Heart right ventricle (tissue), 16 donors: ENCODE results near the gene GRAP2. TPM values are rescaled to one million over a fixed set of nuclear protein-coding genes. Genes with fewer than 3 reads are reported as not detected.

Experiments
- ATAC-seq, 8 donors: fragments of 200-7000 bp; cut with Tn5 transposase; one replicate each; pipeline ENCODE4 v1.9.1; 2020; ENCODE audit warnings: mild to moderate bottlenecking in 8 of 8, moderate library complexity in 8 of 8, moderate number of reproducible peaks in 1 of 8
- DNase-seq, 2 donors: peaks; one replicate each; pipeline ENCODE4 v3.0.0-alpha.2; 2020
- H3K27ac ChIP-seq, 10 donors: fragments of 200-600 bp; sonication (generic) in 2 of 10; one replicate each; pipeline versions ENCODE4 v1.5.0 to v1.8.0; 2020 to 2022; ENCODE audit warnings: mild to moderate bottlenecking in 3 of 10
- H3K27me3 ChIP-seq, 7 donors: fragments of 200-600 bp; one replicate each; pipeline ENCODE4 v1.8.0; 2021 to 2022; ENCODE audit warnings: mild to moderate bottlenecking in 2 of 7
- H3K36me3 ChIP-seq, 9 donors: fragments of 200-600 bp; sonication (generic) in 1 of 9; one replicate each; pipeline versions ENCODE4 v1.5.0 to v1.8.0; 2020 to 2022; ENCODE audit warnings: mild to moderate bottlenecking in 2 of 9
- H3K4me1 ChIP-seq, 9 donors: fragments of 200-600 bp; sonication (generic) in 1 of 9; one replicate each; pipeline versions ENCODE4 v1.5.0 to v1.8.0; 2020 to 2022; ENCODE audit warnings: mild to moderate bottlenecking in 4 of 9
- H3K4me3 ChIP-seq, 10 donors: fragments of 200-600 bp; sonication (generic) in 2 of 10; one replicate each; pipeline versions ENCODE4 v1.5.0 to v1.8.0; 2020 to 2022; ENCODE audit warnings: mild to moderate bottlenecking in 7 of 10, moderate library complexity in 2 of 10
- H3K9me3 ChIP-seq, 11 donors: fragments of 200-600 bp in 10 of 11; sonication (generic) in 2 of 11; one replicate each; pipeline versions ENCODE4 v1.5.0 to v1.8.0; 2013 to 2022; ENCODE audit warnings: mild to moderate bottlenecking in 2 of 11, control low read depth in 1 of 11, moderate library complexity in 1 of 11
- CTCF ChIP-seq, 9 donors: fragments of 200-600 bp; sonication (generic) in 2 of 9; IDR thresholded peaks; one replicate each; pipeline versions ENCODE4 v1.5.0 to v1.8.0; 2021 to 2022; ENCODE audit warnings: antibody characterized with exemption in 9 of 9, mild to moderate bottlenecking in 5 of 9, moderate library complexity in 1 of 9
- WGBS, 2 donors: extraction: QIAGEN DNeasy Blood & Tissue Kit; methylation state at CpG; one replicate each; pipeline ENCODE4 v1.1.7; 2013; ENCODE audit warnings: inconsistent platforms in 1 of 2; 5-methylcytosine and 5-hydroxymethylcytosine counted together
- intact Hi-C, 10 donors: fragments of 100-400 bp; cut with DNase I; formaldehyde crosslinking; loops; one replicate each; pipeline versions ENCODE4 v1.11.1 to v1.14.2; 2022
- polyA plus RNA-seq, 2 donors: library from polyadenylated mRNA; stranded (reverse); fragments of 200-250 nt; gene quantifications; one replicate each; pipeline ENCODE4 v1.2.3, GENCODE V29; 2013
- total RNA-seq, 10 donors: library from RNA; stranded (reverse); fragmentation: NEBNext Ultra II Directional in 3 of 10; extraction: Animal tissue kit (Norgen Biotek cat#: 25700) in 3 of 10; gene quantifications; one replicate each; pipeline versions ENCODE4 v1.2.1 to v1.2.4, GENCODE V29; 2021 to 2023
- donor health status: Arrhythmogenic right ventricular cardiomyopathy.
- donor health status: ischemic (EF 13 %, LVEDD 7.1; RV severe dilation, severe dysfunction).
- donor health status: healthy with polysubstance abuse.
- donor health status: DM: no; HTN: yes; CAD: no.
- donor health status: DM: no; HTN: no; CAD: no.
- donor health status: ischemic (EF 25% LVEDD 6.9; RV normal size, moderate dysfunction).
- donor health status: ischemic (EF 25% LVEDD 5.7; RV mildly dilated, moderate dysfunction).
- donor health status: healthy.
- donor health status: DM: yes; HTN: yes; CAD: no.
- donor health status: Ischemic cardiomyopathy.
- donor health status: ischemic (EF 35%, LVEDD 5.7; RV mildly dilated, moderate dysfunction).
- donor health status: nonischemic (EF 11% LVEDD 7.7; RV severe dilation, severe dysfunction).
- donor health status: DM: yes; HTN: yes; CAD: no.
- donor health status: PGD.
- donor health status: ischemic (EF 29% LVEDD 5.4; RV normal size, mild dysfunction).
- donor health status: nonischemic (EF 23%, LVEDD 6.1; RV moderate dilation, normal function).

The GRAP2 gene
- total and polyA plus RNA-seq, 12 donors: 0.19 to 5.6 (median 0.60) TPM

- WGBS, 2 donors: 68% methylated on average over 4 of the region's 4 CpGs
- Histone ChIP-seq H3K27ac (no peak overlapping the region), H3K9me3 (no peaks in the 10 kb centered on the region), H3K4me3 (no peak overlapping the region), H3K36me3 (no peaks in the 10 kb centered on the region), H3K4me1 (peaks cover 0 to 14% (median 0%) of the 10 kb centered on the region in 9 donors), H3K27me3 (peaks cover 0 to 60% (median 29%) of the 10 kb centered on the region in 7 donors)
- ATAC-seq: no peak
- no peak for DNase-seq
- intact Hi-C loops: no loop called here
- TF ChIP-seq CTCF (IDR thresholded peaks at IDR 0.05): no peak
Observed at GRCh38 chr22:39915295-39915726, 14.4 kb downstream of the GRAP2 start.

- no peak for DNase-seq
- peaks cover 0 to 14% (median 0%) of the 10 kb centered on the region in 9 donors for H3K4me1 ChIP-seq
- H3K4me3 ChIP-seq: no peak overlapping the region
- ATAC-seq: no peak
- H3K9me3 ChIP-seq: no peaks in the 10 kb centered on the region
- peaks cover 0 to 53% (median 25%) of the 10 kb centered on the region in 7 donors for H3K27me3 ChIP-seq
- no peaks in the 10 kb centered on the region for H3K36me3 ChIP-seq
- intact Hi-C loops: no loop called here
- H3K27ac ChIP-seq: no peak overlapping the region
- 77 to 84% methylated on average over 3 of the region's 3 CpGs for WGBS, 2 donors
- no peak for TF ChIP-seq CTCF (IDR thresholded peaks at IDR 0.05)
Observed at GRCh38 chr22:39916496-39916895, 15.6 kb downstream of the GRAP2 start.

- 67 to 74% methylated on average over 5 of the region's 5 CpGs for WGBS, 2 donors
- H3K36me3 ChIP-seq: no peaks in the 10 kb centered on the region
- H3K27me3 ChIP-seq: peaks cover 0 to 46% (median 18%) of the 10 kb centered on the region in 7 donors
- no peak overlapping the region for H3K4me3 ChIP-seq
- no peak for DNase-seq
- H3K9me3 ChIP-seq: no peaks in the 10 kb centered on the region
- H3K27ac ChIP-seq: peak overlapping the region in 1 of 10 donors; percentile 42
- intact Hi-C loops: no loop called here
- H3K4me1 ChIP-seq: peaks cover 0 to 14% (median 0%) of the 10 kb centered on the region in 9 donors
- no peak for TF ChIP-seq CTCF (IDR thresholded peaks at IDR 0.05)
- no peak for ATAC-seq
Observed at GRCh38 chr22:39917197-39917643, 16.3 kb downstream of the GRAP2 start.

GRCh38 chr22:39917776-39918495 is 17.1 kb downstream of the GRAP2 start:
- no peak for TF ChIP-seq CTCF (IDR thresholded peaks at IDR 0.05)
- WGBS, 2 donors: 49 to 51% methylated on average over 12 of the region's 12 CpGs
- H3K4me3 ChIP-seq: no peak overlapping the region
- H3K27me3 ChIP-seq: peaks cover 0 to 46% (median 16%) of the 10 kb centered on the region in 7 donors
- no peak overlapping the region for H3K27ac ChIP-seq
- H3K4me1 ChIP-seq: peaks cover 0 to 14% (median 0%) of the 10 kb centered on the region in 9 donors
- no peaks in the 10 kb centered on the region for H3K9me3 ChIP-seq
- DNase-seq (no peak), ATAC-seq (no peak)
- H3K36me3 ChIP-seq: no peaks in the 10 kb centered on the region
- intact Hi-C loops: no loop called here
